Breast epithelium (tissue), 3 donors: ENCODE results near the gene COPG2.

Experiments
- POLR2A ChIP-seq: fragments of 450-650 bp; IDR thresholded peaks from one replicate; pipeline ENCODE4 v1.6.1; 2016; ENCODE audit warnings: antibody characterized with exemption, mild to moderate bottlenecking, moderate library complexity
- TF ChIP-seq, protein P1 (sequence below), 3 donors: fragments of 450-650 bp; IDR thresholded peaks; one replicate each; pipeline ENCODE4 v1.5.1; 2016 to 2017; ENCODE audit warnings: antibody characterized with exemption in 3 of 3, mild to moderate bottlenecking in 3 of 3, moderate library complexity in 3 of 3

DNA sequence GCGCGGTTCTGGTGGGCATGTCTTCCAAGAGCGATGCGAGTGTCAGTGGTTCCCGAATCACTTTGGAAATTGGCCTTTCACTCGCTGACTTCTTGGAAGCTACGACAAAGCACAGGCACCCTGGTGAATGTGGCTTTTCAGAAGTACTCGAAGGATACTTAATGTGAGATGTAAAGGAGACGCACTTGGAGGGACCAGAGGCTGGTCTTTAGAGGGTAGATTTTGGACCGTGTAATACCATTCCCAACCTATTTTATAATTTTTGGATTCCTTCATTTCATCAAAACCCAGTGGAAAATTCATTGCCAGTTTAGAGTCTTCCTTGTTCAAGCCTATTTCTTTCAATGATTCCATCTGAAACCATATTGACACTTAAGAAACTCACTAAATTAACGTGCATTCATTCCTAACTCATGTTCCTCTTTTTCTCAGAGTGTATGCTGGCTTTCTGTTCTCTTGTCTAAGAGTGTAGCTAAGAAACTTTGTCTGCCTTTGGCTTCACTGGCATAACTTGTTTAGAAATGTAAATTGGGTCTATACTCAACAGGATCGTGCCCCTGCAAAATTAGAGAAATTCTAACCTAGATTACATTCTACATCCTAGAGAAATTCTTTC lies 645 bp upstream of the COPG2 start:
- no peak for TF ChIP-seq POLR2A
- TF ChIP-seq, protein P1, sequence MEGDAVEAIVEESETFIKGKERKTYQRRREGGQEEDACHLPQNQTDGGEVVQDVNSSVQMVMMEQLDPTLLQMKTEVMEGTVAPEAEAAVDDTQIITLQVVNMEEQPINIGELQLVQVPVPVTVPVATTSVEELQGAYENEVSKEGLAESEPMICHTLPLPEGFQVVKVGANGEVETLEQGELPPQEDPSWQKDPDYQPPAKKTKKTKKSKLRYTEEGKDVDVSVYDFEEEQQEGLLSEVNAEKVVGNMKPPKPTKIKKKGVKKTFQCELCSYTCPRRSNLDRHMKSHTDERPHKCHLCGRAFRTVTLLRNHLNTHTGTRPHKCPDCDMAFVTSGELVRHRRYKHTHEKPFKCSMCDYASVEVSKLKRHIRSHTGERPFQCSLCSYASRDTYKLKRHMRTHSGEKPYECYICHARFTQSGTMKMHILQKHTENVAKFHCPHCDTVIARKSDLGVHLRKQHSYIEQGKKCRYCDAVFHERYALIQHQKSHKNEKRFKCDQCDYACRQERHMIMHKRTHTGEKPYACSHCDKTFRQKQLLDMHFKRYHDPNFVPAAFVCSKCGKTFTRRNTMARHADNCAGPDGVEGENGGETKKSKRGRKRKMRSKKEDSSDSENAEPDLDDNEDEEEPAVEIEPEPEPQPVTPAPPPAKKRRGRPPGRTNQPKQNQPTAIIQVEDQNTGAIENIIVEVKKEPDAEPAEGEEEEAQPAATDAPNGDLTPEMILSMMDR (IDR thresholded peaks at IDR 0.05) = no peak
